ENCODE results near the gene PSMA6. TPM values are rescaled to one million over a fixed set of nuclear protein-coding genes. Genes with fewer than 3 reads are reported as not detected.
A peak's percentile ranks its signal among the peaks of the same experiment; 100 is the strongest.

Gene PSMA6
- total and polyA plus RNA-seq, 2 of the 13 experiments (the other 11 are each of a cell fraction or from before 2014, with no cell fraction given) = 525 to 1,109 TPM

- TF ChIP-seq STAT6 (CRISPR knock-in tag; IDR thresholded peaks at IDR 0.05; ENCODE audit: borderline replicate concordance) (peak; percentile 97), AHR (CRISPR knock-in tag; IDR thresholded peaks at IDR 0.05) (peak; percentile 85), TEF (CRISPR knock-in tag; IDR thresholded peaks at IDR 0.05) (no peak), ZNF101 (CRISPR knock-in tag; IDR thresholded peaks at IDR 0.05; ENCODE audit: borderline replicate concordance, low read depth) (peak; percentile 83; the same call in 1 of the 2 replicates), ZNF292 (CRISPR knock-in tag; IDR thresholded peaks at IDR 0.05; ENCODE audit: borderline replicate concordance, low read depth) (peak; percentile 100), ATRX (CRISPR knock-in tag; IDR thresholded peaks at IDR 0.05; ENCODE audit: borderline replicate concordance) (no peak; the same call in 1 of the 2 replicates), ZNF30 (CRISPR knock-in tag; IDR thresholded peaks at IDR 0.05) (no peak), ZNF615 (CRISPR knock-in tag; IDR thresholded peaks at IDR 0.05; ENCODE audit: borderline replicate concordance) (no peak), KLF9 (CRISPR knock-in tag; IDR thresholded peaks at IDR 0.05; ENCODE audit: low read depth) (peak; percentile 59; the same call in 1 of the 2 replicates), ZNF629 (CRISPR knock-in tag; conservative IDR thresholded peaks at IDR 0.05) (peak; percentile 75), ZNF331 (CRISPR knock-in tag; IDR thresholded peaks at IDR 0.05) (peak; percentile 95), CAMTA2 (CRISPR knock-in tag; IDR thresholded peaks at IDR 0.05; ENCODE audit: borderline replicate concordance) (peak; percentile 94), HOXA5 (CRISPR knock-in tag; IDR thresholded peaks at IDR 0.05) (no peak; the same call in 1 of the 2 replicates), JUND (CRISPR knock-in tag; IDR thresholded peaks at IDR 0.05) (peak; percentile 90), NR2F1 (CRISPR knock-in tag; IDR thresholded peaks at IDR 0.05) (peak; percentile 94 to 95), CERS6 (CRISPR knock-in tag; IDR thresholded peaks at IDR 0.05) (no peak; the same call in 1 of the 2 replicates), MYPOP (CRISPR knock-in tag; IDR thresholded peaks at IDR 0.05) (peak; percentile 76), HOXA3 (CRISPR knock-in tag; IDR thresholded peaks at IDR 0.05) (peak; percentile 98), MIER3 (CRISPR knock-in tag; IDR thresholded peaks at IDR 0.05; ENCODE audit: borderline replicate concordance) (peak; percentile 91; the same call in 1 of the 2 replicates), ZBTB25 (CRISPR knock-in tag; IDR thresholded peaks at IDR 0.05) (peak; percentile 62; the same call in 1 of the 2 replicates), ZNF431 (CRISPR knock-in tag; IDR thresholded peaks at IDR 0.05; ENCODE audit: borderline replicate concordance, low read depth) (peak; percentile 88), RFX3 (CRISPR knock-in tag; IDR thresholded peaks at IDR 0.05) (no peak), ZFP37 (CRISPR knock-in tag; IDR thresholded peaks at IDR 0.05; ENCODE audit: borderline replicate concordance) (peak; percentile 98), ZNF326 (CRISPR knock-in tag; IDR thresholded peaks at IDR 0.05; ENCODE audit: borderline replicate concordance) (no peak; the same call in 1 of the 2 replicates)
Observed at GRCh38 chr14:35347323-35348043, 55.3 kb downstream of the PSMA6 start (continued).
